ENCODE results near the gene ELL. TPM values are rescaled to one million over a fixed set of nuclear protein-coding genes. Genes with fewer than 3 reads are reported as not detected.

ELL gene
- total RNA-seq, 1 experiment from 2014 or later: 18.6 TPM

GRCh38 chr19:18401580-18402112 is 120.2 kb downstream of the ELL start:
- DNase-seq (ENCODE audit: low read depth, low spot score): no peak
- no TSS peak for BruUV-seq (replicated peaks)
- peak overlapping the region; percentile 45 for H3K27ac ChIP-seq (ENCODE audit: low read length)
- ChIA-PET CTCF (interaction anchor here (0.5 to 0.8 kb wide), 2 partner anchors 73 to 193 kb away, joined by 3 to 5 read pairs; no protein-coding TSS in a partner anchor), POLR2A (no interaction called here)
- no peak overlapping the region for H3K4me3 ChIP-seq (ENCODE audit: low read depth in 2 of 2, low read length in 2 of 2)
- H3K4me1 ChIP-seq (ENCODE audit: control insufficient read depth, insufficient read depth, low read length): peaks cover 6% of the 10 kb centered on the region
- in situ Hi-C loops (cut with HindIII; ENCODE audit: low pct_unique_long_range_greater_than_20kb, low sequenced_read_pairs): no loop called here
- H3K27me3 ChIP-seq (ENCODE audit: control insufficient read depth, insufficient read depth, low read length): no peaks in the 10 kb centered on the region
- intact Hi-C loops (cut with micrococcal nuclease; ENCODE audit: unreplicated experiment): no loop called here
- TF ChIP-seq TCF7L2 (IDR thresholded peaks at IDR 0.05; ENCODE audit: low read depth, low read length) (no peak), SIN3A (IDR thresholded peaks at IDR 0.05; ENCODE audit: borderline replicate concordance, insufficient read depth, low read depth, low read length) (no peak), POLR2AphosphoS5 (IDR thresholded peaks at IDR 0.05; ENCODE audit: low read depth, low read length) (no peak), REST (IDR thresholded peaks at IDR 0.05; ENCODE audit: insufficient read depth in 1 of 2, low read depth in 2 of 2, low read length in 1 of 2) (no peak), CTCF (IDR thresholded peaks at IDR 0.05) (peak; percentile 40; the same call in 1 of the 2 replicates)
- no peaks in the 10 kb centered on the region for H3K9me3 ChIP-seq (ENCODE audit: control insufficient read depth, insufficient read depth, low read depth, low read length)
- ATAC-seq: peak; percentile 94
- no peaks in the 10 kb centered on the region for H3K36me3 ChIP-seq (ENCODE audit: control insufficient read depth, insufficient read depth, low read length)

GRCh38 chr19:18399008-18399407 is 122.9 kb downstream of the ELL start:
- in situ Hi-C loops (cut with HindIII; ENCODE audit: low pct_unique_long_range_greater_than_20kb, low sequenced_read_pairs) (no loop called here), intact Hi-C loops (cut with micrococcal nuclease; ENCODE audit: unreplicated experiment) (loop anchor here (10.0 kb wide), 1 partner anchor 1094 kb away; the partner anchor contains the start of genes ABHD8, DDA1 and MRPL34)
- Histone ChIP-seq H3K4me1 (ENCODE audit: control insufficient read depth, insufficient read depth, low read length) (peaks cover 6% of the 10 kb centered on the region), H3K9me3 (ENCODE audit: control insufficient read depth, insufficient read depth, low read depth, low read length) (no peaks in the 10 kb centered on the region), H3K27me3 (ENCODE audit: control insufficient read depth, insufficient read depth, low read length) (no peaks in the 10 kb centered on the region), H3K27ac (ENCODE audit: low read length) (no peak overlapping the region), H3K4me3 (ENCODE audit: low read depth in 2 of 2, low read length in 2 of 2) (no peak overlapping the region), H3K36me3 (ENCODE audit: control insufficient read depth, insufficient read depth, low read length) (no peaks in the 10 kb centered on the region)
- CTCF ChIA-PET: interaction anchor here (0.6 kb wide), 1 partner anchor 11 kb away, joined by 7 read pairs; no protein-coding TSS in a partner anchor
- no peak for DNase-seq (ENCODE audit: low read depth, low spot score)
- ATAC-seq: no peak
- TF ChIP-seq REST (IDR thresholded peaks at IDR 0.05; ENCODE audit: insufficient read depth in 1 of 2, low read depth in 2 of 2, low read length in 1 of 2) (no peak), SIN3A (IDR thresholded peaks at IDR 0.05; ENCODE audit: borderline replicate concordance, insufficient read depth, low read depth, low read length) (no peak), CTCF (IDR thresholded peaks at IDR 0.05) (no peak), POLR2AphosphoS5 (IDR thresholded peaks at IDR 0.05; ENCODE audit: low read depth, low read length) (no peak), TCF7L2 (IDR thresholded peaks at IDR 0.05; ENCODE audit: low read depth, low read length) (no peak)
- BruUV-seq (replicated peaks): no TSS peak
- POLR2A ChIA-PET: interaction anchor here (0.7 kb wide), 1 partner anchor 9 kb away, joined by 3 read pairs; no protein-coding TSS in a partner anchor
